ENCODE data around the gene PRKN.

DNA sequence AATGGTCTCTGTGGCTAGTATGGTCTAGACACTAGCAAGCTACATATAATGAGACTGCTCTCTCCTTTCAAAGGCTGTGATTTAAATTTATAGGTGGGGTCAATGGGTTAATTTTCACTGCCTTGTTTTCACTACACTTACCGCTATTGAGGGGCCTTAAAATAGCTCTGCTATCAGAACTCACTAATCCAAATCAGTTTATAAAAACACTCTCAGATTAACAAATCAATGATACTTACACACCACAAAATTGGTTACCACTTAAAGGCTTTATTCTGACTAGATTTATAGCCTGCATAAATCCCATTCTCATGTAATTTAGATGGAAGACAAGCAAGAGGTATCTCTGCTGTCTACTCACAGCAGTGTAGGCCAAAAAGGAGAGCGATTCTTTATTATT, 1140.7 kb downstream of the PRKN start:
- TF ChIP-seq, protein P1, sequence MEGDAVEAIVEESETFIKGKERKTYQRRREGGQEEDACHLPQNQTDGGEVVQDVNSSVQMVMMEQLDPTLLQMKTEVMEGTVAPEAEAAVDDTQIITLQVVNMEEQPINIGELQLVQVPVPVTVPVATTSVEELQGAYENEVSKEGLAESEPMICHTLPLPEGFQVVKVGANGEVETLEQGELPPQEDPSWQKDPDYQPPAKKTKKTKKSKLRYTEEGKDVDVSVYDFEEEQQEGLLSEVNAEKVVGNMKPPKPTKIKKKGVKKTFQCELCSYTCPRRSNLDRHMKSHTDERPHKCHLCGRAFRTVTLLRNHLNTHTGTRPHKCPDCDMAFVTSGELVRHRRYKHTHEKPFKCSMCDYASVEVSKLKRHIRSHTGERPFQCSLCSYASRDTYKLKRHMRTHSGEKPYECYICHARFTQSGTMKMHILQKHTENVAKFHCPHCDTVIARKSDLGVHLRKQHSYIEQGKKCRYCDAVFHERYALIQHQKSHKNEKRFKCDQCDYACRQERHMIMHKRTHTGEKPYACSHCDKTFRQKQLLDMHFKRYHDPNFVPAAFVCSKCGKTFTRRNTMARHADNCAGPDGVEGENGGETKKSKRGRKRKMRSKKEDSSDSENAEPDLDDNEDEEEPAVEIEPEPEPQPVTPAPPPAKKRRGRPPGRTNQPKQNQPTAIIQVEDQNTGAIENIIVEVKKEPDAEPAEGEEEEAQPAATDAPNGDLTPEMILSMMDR (IDR thresholded peaks at IDR 0.05; ENCODE audit: insufficient read depth, low read length), result no peak
- TF ChIP-seq POLR2AphosphoS5 (IDR thresholded peaks at IDR 0.05; ENCODE audit: low read depth), result no peak
- TF ChIP-seq, protein P2, sequence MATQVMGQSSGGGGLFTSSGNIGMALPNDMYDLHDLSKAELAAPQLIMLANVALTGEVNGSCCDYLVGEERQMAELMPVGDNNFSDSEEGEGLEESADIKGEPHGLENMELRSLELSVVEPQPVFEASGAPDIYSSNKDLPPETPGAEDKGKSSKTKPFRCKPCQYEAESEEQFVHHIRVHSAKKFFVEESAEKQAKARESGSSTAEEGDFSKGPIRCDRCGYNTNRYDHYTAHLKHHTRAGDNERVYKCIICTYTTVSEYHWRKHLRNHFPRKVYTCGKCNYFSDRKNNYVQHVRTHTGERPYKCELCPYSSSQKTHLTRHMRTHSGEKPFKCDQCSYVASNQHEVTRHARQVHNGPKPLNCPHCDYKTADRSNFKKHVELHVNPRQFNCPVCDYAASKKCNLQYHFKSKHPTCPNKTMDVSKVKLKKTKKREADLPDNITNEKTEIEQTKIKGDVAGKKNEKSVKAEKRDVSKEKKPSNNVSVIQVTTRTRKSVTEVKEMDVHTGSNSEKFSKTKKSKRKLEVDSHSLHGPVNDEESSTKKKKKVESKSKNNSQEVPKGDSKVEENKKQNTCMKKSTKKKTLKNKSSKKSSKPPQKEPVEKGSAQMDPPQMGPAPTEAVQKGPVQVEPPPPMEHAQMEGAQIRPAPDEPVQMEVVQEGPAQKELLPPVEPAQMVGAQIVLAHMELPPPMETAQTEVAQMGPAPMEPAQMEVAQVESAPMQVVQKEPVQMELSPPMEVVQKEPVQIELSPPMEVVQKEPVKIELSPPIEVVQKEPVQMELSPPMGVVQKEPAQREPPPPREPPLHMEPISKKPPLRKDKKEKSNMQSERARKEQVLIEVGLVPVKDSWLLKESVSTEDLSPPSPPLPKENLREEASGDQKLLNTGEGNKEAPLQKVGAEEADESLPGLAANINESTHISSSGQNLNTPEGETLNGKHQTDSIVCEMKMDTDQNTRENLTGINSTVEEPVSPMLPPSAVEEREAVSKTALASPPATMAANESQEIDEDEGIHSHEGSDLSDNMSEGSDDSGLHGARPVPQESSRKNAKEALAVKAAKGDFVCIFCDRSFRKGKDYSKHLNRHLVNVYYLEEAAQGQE (IDR thresholded peaks at IDR 0.05; ENCODE audit: insufficient replicate concordance, low read depth), result no peak
